ENCODE results near the gene WDPCP. TPM values are rescaled to one million over a fixed set of nuclear protein-coding genes. Genes with fewer than 3 reads are reported as not detected.

Gene WDPCP
- total and polyA plus RNA-seq, 4 donors: 1.1 to 7.6 (median 2.7) TPM

GRCh38 chr2:63218800-63219526 is 369.3 kb downstream of the WDPCP start:
- no peak for DNase-seq (ENCODE audit: low spot score)
- TF ChIP-seq RAD21 (IDR thresholded peaks at IDR 0.05): no peak
- no peak for TF ChIP-seq ATF3 (IDR thresholded peaks at IDR 0.05)
- no peak for TF ChIP-seq HNF4G (IDR thresholded peaks at IDR 0.05)
- TF ChIP-seq EGR1 (IDR thresholded peaks at IDR 0.05; ENCODE audit: low read depth in 2 of 2): no peak
- TF ChIP-seq CTCF (IDR thresholded peaks at IDR 0.05; ENCODE audit: low read depth, low read length, missing input control): no peak
- no peak for TF ChIP-seq SP1 (IDR thresholded peaks at IDR 0.05)
- no peak for TF ChIP-seq GABPA (IDR thresholded peaks at IDR 0.05 in 1 of 2, conservative IDR thresholded peaks at IDR 0.05 in 1 of 2)
- TF ChIP-seq FOXA2 (IDR thresholded peaks at IDR 0.05): no peak
- no peak for TF ChIP-seq FOXA1 (IDR thresholded peaks at IDR 0.05)
- H3K9me3 ChIP-seq (ENCODE audit: control insufficient read depth in 4 of 4, low read length in 3 of 4): no peaks in the 10 kb centered on the region

GRCh38 chr2:63195310-63195709 is 393.0 kb downstream of the WDPCP start:
- H3K4me3 ChIP-seq (ENCODE audit: low read depth in 1 of 3, low read length in 3 of 3): no peak overlapping the region

More at GRCh38 chr2:63218800-63219526, 369.3 kb downstream of the WDPCP start:
- no peak overlapping the region for H3K4me3 ChIP-seq (ENCODE audit: low read depth in 1 of 3, low read length in 3 of 3)
- H3K9ac ChIP-seq (ENCODE audit: low read depth in 1 of 2, low read length in 2 of 2): no peak overlapping the region
- no peaks in the 10 kb centered on the region for H3K27me3 ChIP-seq (ENCODE audit: control insufficient read depth in 4 of 4, insufficient read depth in 4 of 4, low read length in 3 of 4)
- WGBS: 90% methylated on average over 4 of the region's 4 CpGs
- no peaks in the 10 kb centered on the region for H3K4me1 ChIP-seq (ENCODE audit: control insufficient read depth in 4 of 4, insufficient read depth in 4 of 4, low read length in 3 of 4)
- H3K36me3 ChIP-seq (ENCODE audit: control insufficient read depth in 4 of 4, insufficient read depth in 3 of 4, low read depth in 1 of 4, low read length in 3 of 4): no peaks in the 10 kb centered on the region
- H3K27ac ChIP-seq (ENCODE audit: low read depth in 1 of 2, low read length in 2 of 2): no peak overlapping the region

More at GRCh38 chr2:63195310-63195709, 393.0 kb downstream of the WDPCP start:
- Histone ChIP-seq H3K27ac (ENCODE audit: low read depth in 1 of 2, low read length in 2 of 2) (no peak overlapping the region), H3K4me1 (ENCODE audit: control insufficient read depth in 4 of 4, insufficient read depth in 4 of 4, low read length in 3 of 4) (no peaks in the 10 kb centered on the region), H3K36me3 (ENCODE audit: control insufficient read depth in 4 of 4, insufficient read depth in 3 of 4, low read depth in 1 of 4, low read length in 3 of 4) (no peaks in the 10 kb centered on the region), H3K27me3 (ENCODE audit: control insufficient read depth in 4 of 4, insufficient read depth in 4 of 4, low read length in 3 of 4) (no peaks in the 10 kb centered on the region), H3K9me3 (ENCODE audit: control insufficient read depth in 4 of 4, low read length in 3 of 4) (no peaks in the 10 kb centered on the region), H3K9ac (ENCODE audit: low read depth in 1 of 2, low read length in 2 of 2) (no peak overlapping the region)
- TF ChIP-seq GABPA (IDR thresholded peaks at IDR 0.05 in 1 of 2, conservative IDR thresholded peaks at IDR 0.05 in 1 of 2): no peak
- TF ChIP-seq EGR1 (IDR thresholded peaks at IDR 0.05; ENCODE audit: low read depth in 2 of 2): no peak
- TF ChIP-seq FOXA1 (IDR thresholded peaks at IDR 0.05): no peak
- no peak for TF ChIP-seq HNF4A (conservative IDR thresholded peaks at IDR 0.05)
- no peak for TF ChIP-seq NR2F2 (IDR thresholded peaks at IDR 0.05)
- no peak for TF ChIP-seq HNF4G (IDR thresholded peaks at IDR 0.05)
- TF ChIP-seq YY1 (IDR thresholded peaks at IDR 0.05): no peak
- no peak for TF ChIP-seq RXRA (IDR thresholded peaks at IDR 0.05)
- no peak for TF ChIP-seq TAF1 (conservative IDR thresholded peaks at IDR 0.05)
- TF ChIP-seq RAD21 (IDR thresholded peaks at IDR 0.05): no peak
- TF ChIP-seq MAX (IDR thresholded peaks at IDR 0.05): no peak
- TF ChIP-seq FOXA2 (IDR thresholded peaks at IDR 0.05): no peak
- TF ChIP-seq ZBTB33 (IDR thresholded peaks at IDR 0.05): no peak
- TF ChIP-seq SP1 (IDR thresholded peaks at IDR 0.05): no peak
- TF ChIP-seq JUND (IDR thresholded peaks at IDR 0.05): no peak
- TF ChIP-seq ATF3 (IDR thresholded peaks at IDR 0.05): no peak
- no peak for TF ChIP-seq REST (IDR thresholded peaks at IDR 0.05)
- DNase-seq (ENCODE audit: low spot score): no peak
- WGBS: 95% methylated on average over 3 of the region's 3 CpGs
